Measurements from ENCODE around the gene MAP1LC3A.
"Not testable (repeated sequence)": the region's sequence is repeated elsewhere in the genome, so short reads cannot be mapped to it uniquely, and the experiment has no call there.

Gene MAP1LC3A

GRCh38 chr20:34558320-34559218 is at the start of gene MAP1LC3A:
TSS of gene MAP1LC3A (plus strand) at chr20:34558718. CDS start at chr20:34558869, 151 bp downstream.
- no peaks in the 10 kb centered on the region for H3K4me1 ChIP-seq
- H3K27me3 ChIP-seq (ENCODE audit: low read depth): no peaks in the 10 kb centered on the region
- DNase-seq (ENCODE audit: low spot score in 2 of 2): no peak
- H3K36me3 ChIP-seq (replicated peaks): peaks cover 7% of the 10 kb centered on the region; the same call in 1 of the 2 replicates
- in situ Hi-C loops (cut with MboI; ENCODE audit: low sequenced_read_pairs): no loop called here
- no peak within 1 kb of the TSS for H3K4me3 ChIP-seq
- no peaks in the 10 kb centered on the region for H3K9me3 ChIP-seq

DNA sequence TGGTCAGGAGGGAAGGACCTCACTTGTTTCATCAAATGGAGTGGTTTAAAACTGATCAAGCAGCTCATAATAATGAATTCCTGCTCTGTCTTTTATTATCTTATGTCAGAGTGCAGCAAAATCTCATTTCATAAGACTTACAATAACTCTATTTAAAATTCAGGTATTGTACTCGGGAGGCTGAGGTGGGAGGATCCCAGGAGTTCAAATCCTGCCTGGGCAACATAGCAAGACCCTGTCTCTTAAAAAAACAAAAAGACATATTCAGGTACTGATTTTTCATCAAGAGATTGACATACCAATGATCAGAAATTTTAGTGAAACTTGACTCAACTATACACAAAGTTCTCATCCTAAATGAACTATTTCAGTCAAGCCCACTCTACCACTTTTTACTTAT is 47.9 kb upstream of the MAP1LC3A start:
- H3K9me3 ChIP-seq: no peaks in the 10 kb centered on the region
- no peak overlapping the region for H3K4me3 ChIP-seq
- in situ Hi-C loops (cut with MboI; ENCODE audit: low sequenced_read_pairs): no loop called here
- peaks cover 27% of the 10 kb centered on the region for H3K36me3 ChIP-seq (replicated peaks)
- H3K4me1 ChIP-seq: peaks cover 7% of the 10 kb centered on the region; the same call in 1 of the 2 replicates
- DNase-seq (ENCODE audit: low spot score in 2 of 2): no peak
- no peaks in the 10 kb centered on the region for H3K27me3 ChIP-seq (ENCODE audit: low read depth)

DNA sequence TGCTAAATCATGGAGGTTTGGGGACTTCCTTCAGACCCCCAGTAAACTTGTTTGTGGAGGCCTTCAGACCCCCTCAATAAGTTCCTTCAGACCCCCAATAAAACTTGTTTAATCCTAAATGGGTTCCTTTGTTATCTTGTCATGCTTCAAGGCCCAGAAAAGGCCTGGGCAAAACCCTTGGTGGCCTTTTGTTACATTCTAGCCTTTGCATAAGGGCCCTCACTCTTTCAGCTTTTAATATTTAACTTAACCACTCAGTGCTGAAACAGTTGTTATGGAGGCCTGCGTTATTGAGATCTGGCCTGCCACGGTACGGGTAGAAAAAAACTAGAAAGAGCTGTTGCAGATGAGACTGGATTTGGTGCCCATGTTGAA is 46.6 kb upstream of the MAP1LC3A start:
- Histone ChIP-seq H3K4me3 (no peak overlapping the region), H3K4me1 (peaks cover 7% of the 10 kb centered on the region; the same call in 1 of the 2 replicates), H3K36me3 (replicated peaks) (peaks cover 23% of the 10 kb centered on the region), H3K27me3 (ENCODE audit: low read depth) (no peaks in the 10 kb centered on the region), H3K9me3 (no peaks in the 10 kb centered on the region)
- no peak for DNase-seq (ENCODE audit: low spot score in 2 of 2)
- in situ Hi-C loops (cut with MboI; ENCODE audit: low sequenced_read_pairs): no loop called here

DNA sequence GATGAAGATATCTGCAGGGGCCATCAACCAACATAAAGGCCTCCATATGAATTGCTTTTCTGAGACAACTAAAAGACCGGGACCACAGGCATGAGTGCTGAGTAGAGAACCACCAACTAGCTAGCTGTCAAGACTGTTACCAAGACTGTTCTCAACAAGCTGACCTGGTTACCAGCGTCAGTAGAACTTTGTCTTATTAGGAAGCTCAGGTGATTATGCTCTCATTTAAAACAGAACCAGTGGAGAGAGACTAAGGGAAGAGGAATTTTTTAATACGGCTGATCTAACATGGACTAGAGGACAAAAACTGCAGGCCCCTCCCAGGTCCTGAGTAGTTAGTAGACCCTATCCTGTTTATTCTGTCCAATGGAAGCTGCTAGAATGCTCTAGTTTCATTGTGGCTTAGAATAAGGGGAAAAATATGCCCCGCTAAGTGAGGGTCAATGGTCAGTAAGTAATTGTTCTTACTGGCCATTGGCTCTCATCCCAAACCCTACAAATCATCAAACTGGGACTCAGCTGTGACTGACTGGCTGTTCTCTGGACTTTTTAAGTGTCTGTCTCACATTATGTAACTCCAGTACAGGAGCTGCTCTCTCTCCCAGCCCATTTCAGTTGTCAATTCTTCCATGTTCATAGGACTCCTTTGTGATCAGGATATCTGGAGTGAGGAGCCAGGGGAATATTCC is 46.1 kb upstream of the MAP1LC3A start:
- in situ Hi-C loops (cut with MboI; ENCODE audit: low sequenced_read_pairs): no loop called here
- no peaks in the 10 kb centered on the region for H3K27me3 ChIP-seq (ENCODE audit: low read depth)

GRCh38 chr20:34512955-34513419 is 45.5 kb upstream of the MAP1LC3A start:
- H3K9me3 ChIP-seq: no peaks in the 10 kb centered on the region
- no peak for DNase-seq (ENCODE audit: low spot score in 2 of 2)
- in situ Hi-C loops (cut with MboI; ENCODE audit: low sequenced_read_pairs): no loop called here
- peaks cover 11% of the 10 kb centered on the region; the same call in 1 of the 2 replicates for H3K4me1 ChIP-seq
- H3K27me3 ChIP-seq (ENCODE audit: low read depth): no peaks in the 10 kb centered on the region
- H3K4me3 ChIP-seq: no peak overlapping the region
- peaks cover 17% of the 10 kb centered on the region for H3K36me3 ChIP-seq (replicated peaks)

More for the DNA sequence above, 46.1 kb upstream of the MAP1LC3A start:
- Histone ChIP-seq H3K36me3 (replicated peaks) (peaks cover 23% of the 10 kb centered on the region), H3K4me3 (no peak overlapping the region), H3K9me3 (no peaks in the 10 kb centered on the region), H3K4me1 (peaks cover 11% of the 10 kb centered on the region; the same call in 1 of the 2 replicates)
- no peak for DNase-seq (ENCODE audit: low spot score in 2 of 2)

GRCh38 chr20:34514034-34514433 is 44.5 kb upstream of the MAP1LC3A start:
- in situ Hi-C loops (cut with MboI; ENCODE audit: low sequenced_read_pairs); H3K36me3 ChIP-seq (replicated peaks); DNase-seq (ENCODE audit: low spot score in 2 of 2); H3K9me3 ChIP-seq; H3K27me3 ChIP-seq (ENCODE audit: low read depth); H3K4me3 ChIP-seq: not testable (repeated sequence)
- H3K4me1 ChIP-seq: peaks cover 11% of the 10 kb centered on the region; the same call in 1 of the 2 replicates

DNA sequence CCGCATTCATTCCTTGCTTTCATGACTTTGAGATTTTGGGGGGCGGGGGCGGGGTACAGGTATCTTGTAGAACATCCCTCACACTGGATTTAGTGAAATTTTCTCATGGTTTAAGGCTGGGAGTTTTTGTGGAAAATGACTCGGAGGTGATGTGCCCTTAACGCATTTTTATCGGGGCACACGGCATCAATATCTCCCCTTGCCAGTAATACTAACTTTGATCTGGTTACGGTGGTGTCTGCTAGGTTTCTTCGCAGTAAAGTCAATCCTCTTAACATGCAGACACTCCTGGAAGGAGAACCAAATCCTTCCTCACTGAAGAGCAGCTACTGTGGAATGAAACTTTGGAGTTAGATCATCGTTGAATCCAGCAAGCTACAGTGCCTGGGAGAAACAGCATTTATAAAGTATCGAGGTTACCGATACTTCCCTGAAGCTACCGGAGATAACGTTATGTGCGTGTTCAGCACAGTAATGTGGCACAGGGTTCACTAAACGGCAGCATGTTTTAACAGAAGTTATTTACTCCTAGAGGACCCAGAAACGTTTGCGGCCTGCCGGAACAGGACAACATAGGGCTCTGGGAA is 43.5 kb upstream of the MAP1LC3A start:
- peak overlapping the region; percentile 96 for H3K4me3 ChIP-seq
- no peaks in the 10 kb centered on the region for H3K27me3 ChIP-seq (ENCODE audit: low read depth)
- in situ Hi-C loops (cut with MboI; ENCODE audit: low sequenced_read_pairs): loop anchor here (5.0 kb wide), 1 partner anchor 213 kb away; the partner anchor contains the start of gene AHCY
- H3K36me3 ChIP-seq (replicated peaks): peaks cover 9% of the 10 kb centered on the region; the same call in 1 of the 2 replicates
- H3K9me3 ChIP-seq: no peaks in the 10 kb centered on the region
- peak in 1 of 2 experiments; percentile 4 for DNase-seq (ENCODE audit: low spot score in 2 of 2)
- H3K4me1 ChIP-seq: peaks cover 11% of the 10 kb centered on the region; the same call in 1 of the 2 replicates

- in situ Hi-C loops (cut with MboI; ENCODE audit: low sequenced_read_pairs): loop anchor here (5.0 kb wide), 1 partner anchor 213 kb away; the partner anchor contains the start of gene AHCY
- no peaks in the 10 kb centered on the region for H3K27me3 ChIP-seq (ENCODE audit: low read depth)
- H3K36me3 ChIP-seq (replicated peaks): peaks cover 12% of the 10 kb centered on the region; the same call in 1 of the 2 replicates
- peak overlapping the region; percentile 96 for H3K4me3 ChIP-seq
- H3K9me3 ChIP-seq: no peaks in the 10 kb centered on the region
- peak; percentile 49 to 87 for DNase-seq (ENCODE audit: low spot score in 2 of 2)
- peaks cover 11% of the 10 kb centered on the region for H3K4me1 ChIP-seq
Observed at GRCh38 chr20:34515484-34516246, 42.9 kb upstream of the MAP1LC3A start.

- Histone ChIP-seq H3K9me3 (no peaks in the 10 kb centered on the region), H3K36me3 (replicated peaks) (peaks cover 12% of the 10 kb centered on the region; the same call in 1 of the 2 replicates), H3K4me1 (peaks cover 11% of the 10 kb centered on the region), H3K27me3 (ENCODE audit: low read depth) (no peaks in the 10 kb centered on the region), H3K4me3 (peak within 1 kb of the TSS; percentile 96)
- in situ Hi-C loops (cut with MboI; ENCODE audit: low sequenced_read_pairs): loop anchor here (5.0 kb wide), 1 partner anchor 214 kb away; the partner anchor contains the start of gene AHCY
- peak; percentile 91 to 99 for DNase-seq (ENCODE audit: low spot score in 2 of 2)
Observed at GRCh38 chr20:34516247-34517113, 42.0 kb upstream of the MAP1LC3A start, which contains the start of gene DYNLRB1. TSS of gene DYNLRB1 (plus strand) at chr20:34516422. CDS start at chr20:34516459, 37 bp downstream.

GRCh38 chr20:34517114-34517505 is 41.4 kb upstream of the MAP1LC3A start:
- in situ Hi-C loops (cut with MboI; ENCODE audit: low sequenced_read_pairs): loop anchor here (5.0 kb wide), 1 partner anchor 215 kb away; the partner anchor contains the start of gene AHCY
- DNase-seq (ENCODE audit: low spot score in 2 of 2): no peak

GRCh38 chr20:34518863-34519262 is 39.7 kb upstream of the MAP1LC3A start:
- peaks cover 20% of the 10 kb centered on the region for H3K36me3 ChIP-seq (replicated peaks)
- not testable (repeated sequence) for H3K27me3 ChIP-seq (ENCODE audit: low read depth); DNase-seq (ENCODE audit: low spot score in 2 of 2); H3K9me3 ChIP-seq; H3K4me3 ChIP-seq
- H3K4me1 ChIP-seq: peaks cover 11% of the 10 kb centered on the region
- in situ Hi-C loops (cut with MboI; ENCODE audit: low sequenced_read_pairs): loop anchor here (5.0 kb wide), 1 partner anchor 217 kb away; the partner anchor contains the start of gene AHCY

More at GRCh38 chr20:34517114-34517505, 41.4 kb upstream of the MAP1LC3A start:
- Histone ChIP-seq H3K27me3 (ENCODE audit: low read depth) (no peaks in the 10 kb centered on the region), H3K4me3 (peak overlapping the region; percentile 96), H3K4me1 (peaks cover 11% of the 10 kb centered on the region), H3K9me3 (no peaks in the 10 kb centered on the region), H3K36me3 (replicated peaks) (peaks cover 12% of the 10 kb centered on the region; the same call in 1 of the 2 replicates)

GRCh38 chr20:34519841-34520240 is 38.7 kb upstream of the MAP1LC3A start:
- H3K4me1 ChIP-seq; DNase-seq (ENCODE audit: low spot score in 2 of 2); H3K4me3 ChIP-seq; H3K9me3 ChIP-seq; H3K27me3 ChIP-seq (ENCODE audit: low read depth): not testable (repeated sequence)
- in situ Hi-C loops (cut with MboI; ENCODE audit: low sequenced_read_pairs): loop anchor here (5.0 kb wide), 1 partner anchor 218 kb away; the partner anchor contains the start of gene AHCY
- peaks cover 20% of the 10 kb centered on the region for H3K36me3 ChIP-seq (replicated peaks)

Measured in HAP-1 (cell line).